NOMO-1 treated with dmso at 0.1 percent for 144 hours (cell line): Measurements from ENCODE around the gene MOCS3.

ENCODE experiments used
- DNase-seq: peaks from one replicate; lab custom pipeline; 2025; ENCODE audit not compliant: unreplicated experiment; lab: John Stamatoyannopoulos, UW

MOCS3 gene

GRCh38 chr20:51009303-51010042 is 50.9 kb downstream of the MOCS3 start:
- DNase-seq, result no peak

- no peak for DNase-seq
Observed at GRCh38 chr20:51010043-51010365, 51.4 kb downstream of the MOCS3 start.

GRCh38 chr20:51010932-51011331 is 52.3 kb downstream of the MOCS3 start:
- DNase-seq, result no peak

GRCh38 chr20:51011479-51011878 is 52.9 kb downstream of the MOCS3 start:
- no peak for DNase-seq

- DNase-seq, result no peak
Observed at GRCh38 chr20:51012357-51012756, 53.7 kb downstream of the MOCS3 start.
